PC-9 (cell line): ENCODE results near the gene PRMT1. TPM values are rescaled to one million over a fixed set of nuclear protein-coding genes. Genes with fewer than 3 reads are reported as not detected.

Experiments
- BruUV-seq: library from RNA; stranded (reverse); fragments of 400-500 nt; replicated peaks from 2 replicates; lab custom pipeline; 2021; lab: Mats Ljungman, UMichigan
- CTCF ChIA-PET: fragments of 300-600 bp; sonication (Branson Sonifier 250); formaldehyde crosslinking; loops from one replicate; lab custom pipeline; 2022; ENCODE audit warnings: antibody characterized with exemption; lab: Charles Lee
- POLR2A ChIA-PET: fragments of 300-600 bp; sonication (Branson Sonifier 250); formaldehyde crosslinking; loops from one replicate; lab custom pipeline; 2022; ENCODE audit warnings: antibody characterized with exemption; ENCODE audit not compliant: unreplicated experiment; lab: Charles Lee
- DNase-seq, 2 experiments: peaks; one replicate each; pipeline versions ENCODE4 v3.0.0 to v3.0.0-alpha.2; 2015 to 2022; ENCODE audit warnings: mixed read lengths in 1 of 2
- H2AFZ ChIP-seq: fragments of 200-600 bp; sonication (generic); 2 replicates; pipeline ENCODE4 v1.8.1; 2017; ENCODE audit warnings: antibody characterized with exemption
- H3F3A ChIP-seq: fragments of 200-600 bp; sonication (generic); 2 replicates; pipeline ENCODE4 v1.8.1; 2017; ENCODE audit warnings: antibody characterized with exemption, mild to moderate bottlenecking, low read depth; ENCODE audit not compliant: insufficient read depth
- H3K27ac ChIP-seq: fragments of 200-600 bp; sonication (generic); 2 replicates; pipeline ENCODE4 v1.6.1; 2016; ENCODE audit warnings: mixed run types
- H3K27me3 ChIP-seq: fragments of 200-600 bp; sonication (generic); 2 replicates; pipeline ENCODE4 v1.6.1; 2016; ENCODE audit warnings: low read depth, mixed run types; ENCODE audit not compliant: insufficient read depth
- H3K36me3 ChIP-seq: fragments of 200-600 bp; sonication (generic); 2 replicates; pipeline ENCODE4 v1.6.1; 2016; ENCODE audit warnings: low read depth, mixed run types
- H3K4me1 ChIP-seq: fragments of 200-600 bp; sonication (generic); replicated peaks from 2 replicates; pipeline ENCODE4 v1.6.1; 2016; ENCODE audit warnings: mixed run types; ENCODE audit not compliant: insufficient read depth
- H3K4me2 ChIP-seq: fragments of 200-600 bp; sonication (generic); 2 replicates; pipeline ENCODE4 v1.6.1; 2017; ENCODE audit warnings: mixed run types
- H3K4me3 ChIP-seq: fragments of 200-600 bp; sonication (generic); 2 replicates; pipeline ENCODE4 v1.6.1; 2016; ENCODE audit warnings: mixed run types
- H3K79me2 ChIP-seq: fragments of 200-600 bp; sonication (generic); 2 replicates; pipeline ENCODE4 v1.6.1; 2017; ENCODE audit warnings: low read depth, mixed run types
- H3K9me2 ChIP-seq: fragments of 200-600 bp; sonication (generic); 2 replicates; pipeline ENCODE4 v1.8.1; 2017; ENCODE audit warnings: mild to moderate bottlenecking; ENCODE audit not compliant: insufficient read depth
- H3K9me3 ChIP-seq: fragments of 200-600 bp; sonication (generic); 2 replicates; pipeline ENCODE4 v1.8.1; 2016; ENCODE audit warnings: low read depth; ENCODE audit not compliant: insufficient read depth
- H4K20me1 ChIP-seq: fragments of 200-600 bp; sonication (generic); 2 replicates; pipeline ENCODE4 v1.8.1; 2017; ENCODE audit not compliant: insufficient read depth
- CTCF ChIP-seq: fragments of 200-600 bp; sonication (generic); conservative IDR thresholded peaks from 2 replicates; pipeline ENCODE4 v1.6.1; 2017; ENCODE audit warnings: mixed run types, antibody characterized with exemption, mild to moderate bottlenecking, moderate library complexity
- EZH2 ChIP-seq: fragments of 200-600 bp; sonication (generic); IDR thresholded peaks from 2 replicates; pipeline ENCODE4 v1.8.0; 2017; ENCODE audit warnings: antibody characterized with exemption, low read depth
- intact Hi-C: fragments of 100-400 bp; cut with micrococcal nuclease; formaldehyde crosslinking; loops from one replicate; pipeline ENCODE4 v1.10.0; 2022; ENCODE audit not compliant: unreplicated experiment
- total RNA-seq: library from RNA; stranded (reverse); gene quantifications from 2 replicates; pipeline ENCODE4 v1.2.3, GENCODE V29; 2021

Gene PRMT1
- total RNA-seq, 1 experiment from 2014 or later: 261 TPM

GRCh38 chr19:49641688-49642491 lies 35.2 kb upstream of the PRMT1 start, which contains the start of gene SCAF1:
Gene SCAF1 (plus strand): TSS chr19:49642209. CDS start chr19:49645027, 2,818 bp downstream.
- Histone ChIP-seq H3K27ac (peak within 1 kb of the TSS; percentile 100), H3K4me1 (peaks cover 37% of the 10 kb centered on the region), H3F3A (peaks cover 15% of the 10 kb centered on the region), H3K79me2 (peaks cover 52% of the 10 kb centered on the region), H3K27me3 (no peaks in the 10 kb centered on the region), H3K4me3 (peak within 1 kb of the TSS; percentile 97), H2AFZ (peak within 1 kb of the TSS; percentile 84), H3K9me2 (no peaks in the 10 kb centered on the region), H3K9me3 (no peaks in the 10 kb centered on the region), H3K4me2 (peak within 1 kb of the TSS; percentile 99), H4K20me1 (peaks cover 21% of the 10 kb centered on the region), H3K36me3 (peaks cover 11% of the 10 kb centered on the region)
- ChIA-PET POLR2A (interaction anchor here (0.5 to 2.4 kb wide), 17 partner anchors 16 to 1255 kb away, joined by 3 to 25 read pairs (median 5); partner anchors contain the start of genes IRF3 and NOSIP), CTCF (interaction anchor here (0.6 to 1.1 kb wide), 2 partner anchors 66 to 72 kb away, joined by 3 read pairs; no protein-coding TSS in a partner anchor)
- BruUV-seq: no TSS peak
- intact Hi-C loops: loop anchor here (1.0 to 10.0 kb wide), 7 partner anchors 22 to 770 kb away; partner anchors contain the start of genes AKT1S1, ALDH16A1, GYS1 and NOSIP
- DNase-seq: peak; percentile 96 to 100
- TF ChIP-seq CTCF (no peak), EZH2 (no peak)

GRCh38 chr19:49642492-49643035 lies 34.5 kb upstream of the PRMT1 start:
- H3F3A ChIP-seq: peaks cover 21% of the 10 kb centered on the region
- DNase-seq: no peak
- intact Hi-C loops: loop anchor here (1.0 to 10.0 kb wide), 3 partner anchors 22 to 770 kb away; partner anchors contain the start of genes GYS1, PPP1R15A and RUVBL2
- H3K27ac ChIP-seq: peak overlapping the region; percentile 65
- H4K20me1 ChIP-seq: peaks cover 26% of the 10 kb centered on the region
- BruUV-seq: TSS peak; percentile 0
- H2AFZ ChIP-seq: peak overlapping the region; percentile 84
- peak overlapping the region; percentile 99 for H3K4me2 ChIP-seq
- peak overlapping the region; percentile 97 for H3K4me3 ChIP-seq
- POLR2A ChIA-PET: interaction anchor here (0.6 to 2.4 kb wide), 9 partner anchors 15 to 1254 kb away, joined by 3 to 25 read pairs (median 6); partner anchors contain the start of gene IRF3
- H3K9me2 ChIP-seq: no peaks in the 10 kb centered on the region
- H3K27me3 ChIP-seq: no peaks in the 10 kb centered on the region
- H3K4me1 ChIP-seq: peaks cover 37% of the 10 kb centered on the region
- peaks cover 58% of the 10 kb centered on the region for H3K79me2 ChIP-seq
- TF ChIP-seq EZH2 (no peak), CTCF (no peak)
- no peaks in the 10 kb centered on the region for H3K9me3 ChIP-seq
- CTCF ChIA-PET: interaction anchor here (1.1 kb wide), 1 partner anchor 72 kb away, joined by 3 read pairs; no protein-coding TSS in a partner anchor
- H3K36me3 ChIP-seq: peaks cover 11% of the 10 kb centered on the region

- no peaks in the 10 kb centered on the region for H3K9me2 ChIP-seq
- H2AFZ ChIP-seq: no peak overlapping the region
- POLR2A ChIA-PET: no interaction called here
- intact Hi-C loops: loop anchor here (5.0 to 10.0 kb wide), 2 partner anchors 649 to 771 kb away; partner anchors contain the start of genes GYS1, PPP1R15A and RUVBL2
- no TSS peak for BruUV-seq
- TF ChIP-seq EZH2: no peak
- TF ChIP-seq CTCF: no peak
- H3K36me3 ChIP-seq: peaks cover 11% of the 10 kb centered on the region
- peaks cover 31% of the 10 kb centered on the region for H4K20me1 ChIP-seq
- no peak for DNase-seq
- no peaks in the 10 kb centered on the region for H3K9me3 ChIP-seq
- peak overlapping the region; percentile 97; the same call in 1 of the 2 replicates for H3K4me3 ChIP-seq
- H3K4me2 ChIP-seq: peak overlapping the region; percentile 99
- H3K27me3 ChIP-seq: no peaks in the 10 kb centered on the region
- peaks cover 24% of the 10 kb centered on the region for H3F3A ChIP-seq
- CTCF ChIA-PET: no interaction called here
- H3K27ac ChIP-seq: 0 out of 2 replicates have a peak overlapping the region, but pooled peaks have one; percentile 65
- peaks cover 28% of the 10 kb centered on the region for H3K4me1 ChIP-seq
- H3K79me2 ChIP-seq: peaks cover 63% of the 10 kb centered on the region
These were observed 33.6 kb upstream of the PRMT1 start for GRCh38 chr19:49643466-49643865.
